Activated naive CD8-positive, alpha-beta T cell treated with anti-CD3 and anti-CD28 coated beads for 36 hours (primary cell): ENCODE measurements around the gene ZNF844. TPM values are rescaled to one million over a fixed set of nuclear protein-coding genes. Genes with fewer than 3 reads are reported as not detected.
"Not testable (repeated sequence)": the region's sequence is repeated elsewhere in the genome, so short reads cannot be mapped to it uniquely, and the experiment has no call there.

Experiments
- DNase-seq: peaks from one replicate; pipeline ENCODE4 v3.0.0; 2021
- H3K27ac Mint-ChIP-seq: one replicate; pipeline ENCODE4 v1.8.0; 2022; ENCODE audit warnings: mild to moderate bottlenecking, moderate library complexity, mixed read lengths
- H3K27me3 Mint-ChIP-seq: one replicate; pipeline ENCODE4 v1.8.0; 2022; ENCODE audit warnings: mild to moderate bottlenecking, mixed read lengths
- H3K36me3 Mint-ChIP-seq: one replicate; pipeline ENCODE4 v1.8.0; 2021; ENCODE audit warnings: mild to moderate bottlenecking, mixed read lengths
- H3K4me1 Mint-ChIP-seq: one replicate; pipeline ENCODE4 v1.8.0; 2021; ENCODE audit warnings: mixed read lengths
- H3K4me3 Mint-ChIP-seq: one replicate; pipeline ENCODE4 v1.8.0; 2022; ENCODE audit warnings: mild to moderate bottlenecking, moderate library complexity, mixed read lengths
- H3K9me3 Mint-ChIP-seq: one replicate; pipeline ENCODE4 v1.8.0; 2022; ENCODE audit warnings: mixed read lengths
- total RNA-seq, 2 experiments: library from RNA; stranded (reverse); gene quantifications; one replicate each; pipeline ENCODE4 v1.2.3, GENCODE V29; 2021

Gene ZNF844
- total RNA-seq, 2 experiments from 2014 or later: 4.0 to 4.8 TPM

DNA sequence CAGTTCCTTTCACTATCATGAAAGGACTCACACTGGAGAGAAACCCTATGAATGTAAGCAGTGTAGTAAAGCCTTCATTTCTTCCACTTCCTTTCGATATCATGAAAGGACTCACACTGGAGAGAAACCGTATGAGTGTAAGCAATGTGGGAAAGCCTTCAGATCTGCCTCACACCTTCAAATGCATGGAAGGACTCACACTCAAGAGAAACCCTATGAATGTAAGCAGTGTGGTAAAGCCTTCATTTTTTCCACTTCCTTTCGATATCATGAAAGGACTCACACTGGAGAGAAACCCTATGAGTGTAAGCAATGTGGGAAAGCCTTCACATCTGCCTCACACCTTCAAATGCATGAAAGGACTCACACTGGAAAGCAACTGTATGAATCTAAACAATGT is 11.8 kb downstream of the ZNF844 start:
- not testable (repeated sequence) for H3K4me3 Mint-ChIP-seq, H3K27ac Mint-ChIP-seq, H3K27me3 Mint-ChIP-seq, DNase-seq, H3K4me1 Mint-ChIP-seq
- Mint-ChIP-seq H3K9me3 (peaks cover 52% of the 10 kb centered on the region), H3K36me3 (peaks cover 71% of the 10 kb centered on the region)

DNA sequence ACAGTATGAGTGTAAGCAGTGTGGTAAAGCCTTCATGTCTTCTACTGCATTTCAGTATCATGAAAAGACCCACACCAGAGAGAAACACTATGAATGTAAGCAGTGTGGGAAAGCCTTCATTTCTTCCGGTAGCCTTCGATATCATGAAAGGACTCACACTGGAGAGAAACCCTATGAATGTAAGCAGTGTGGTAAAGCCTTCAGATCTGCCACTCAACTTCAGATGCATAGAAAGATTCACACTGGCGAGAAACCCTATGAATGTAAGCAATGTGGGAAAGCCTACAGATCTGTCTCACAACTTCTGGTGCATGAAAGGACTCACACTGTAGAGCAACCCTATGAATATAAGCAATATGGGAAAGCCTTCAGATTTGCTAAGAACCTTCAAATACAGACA is 12.8 kb downstream of the ZNF844 start:
- no peaks in the 10 kb centered on the region for H3K27me3 Mint-ChIP-seq
- no peak for DNase-seq
- H3K27ac Mint-ChIP-seq: no peak overlapping the region
- no peak overlapping the region for H3K4me3 Mint-ChIP-seq
- H3K9me3 Mint-ChIP-seq: peaks cover 54% of the 10 kb centered on the region
- peaks cover 73% of the 10 kb centered on the region for H3K36me3 Mint-ChIP-seq
- H3K4me1 Mint-ChIP-seq: no peaks in the 10 kb centered on the region

DNA sequence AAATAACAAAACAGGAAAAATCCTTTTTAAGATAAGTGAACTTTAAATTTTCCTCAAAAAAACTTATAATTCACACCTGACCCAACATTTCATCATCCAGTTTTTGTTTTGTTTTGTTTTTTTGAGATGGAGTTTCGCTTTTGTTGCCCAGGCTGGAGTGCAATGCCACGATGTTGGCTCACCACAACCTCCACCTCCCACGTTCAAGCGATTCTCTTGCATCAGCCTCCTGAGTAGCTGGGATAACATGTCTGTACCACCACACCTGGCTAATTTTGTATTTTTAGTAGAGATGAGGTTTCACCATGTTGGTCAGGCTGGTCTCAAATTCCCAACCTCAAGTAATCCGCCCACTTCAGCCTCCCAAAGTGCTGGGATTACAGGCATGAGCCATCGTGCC is 18.8 kb downstream of the ZNF844 start:
- not testable (repeated sequence) for DNase-seq, H3K4me3 Mint-ChIP-seq, H3K4me1 Mint-ChIP-seq, H3K27ac Mint-ChIP-seq, H3K27me3 Mint-ChIP-seq
- H3K36me3 Mint-ChIP-seq: peaks cover 33% of the 10 kb centered on the region
- H3K9me3 Mint-ChIP-seq: peaks cover 34% of the 10 kb centered on the region

DNA sequence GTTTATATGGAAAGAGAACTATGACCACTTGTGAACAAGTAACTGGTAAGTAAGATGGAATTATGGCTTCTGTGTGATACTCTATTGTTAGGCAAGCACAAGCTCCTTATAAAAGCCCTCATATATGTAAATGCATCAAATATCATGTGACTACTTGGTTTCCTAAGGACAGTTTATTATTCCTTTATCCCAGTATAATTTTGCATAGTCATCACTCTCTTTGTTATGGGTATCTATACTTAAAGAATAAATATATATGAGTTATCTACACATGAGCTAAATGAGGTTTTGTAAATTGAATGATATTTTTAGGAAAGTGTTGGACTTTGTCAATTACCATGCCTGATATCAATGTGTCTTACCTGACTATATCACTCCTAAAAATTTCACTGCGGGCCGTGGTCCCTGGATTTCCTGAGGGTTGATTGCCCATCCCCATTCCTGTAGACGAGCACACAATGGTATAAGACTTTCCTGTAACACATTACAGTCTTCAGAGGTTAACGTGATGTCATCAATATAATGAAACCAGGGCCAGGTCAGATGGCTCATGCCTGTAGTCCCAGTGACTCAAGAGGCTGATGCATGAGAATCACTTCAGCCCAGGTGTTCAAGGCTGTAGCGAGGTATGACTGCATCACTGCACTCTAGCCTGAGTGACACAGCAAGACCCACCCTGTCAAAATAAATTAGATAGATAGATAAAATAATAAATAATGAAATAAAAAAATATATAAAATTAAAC is 20.7 kb downstream of the ZNF844 start:
- no peak for DNase-seq
- H3K27me3 Mint-ChIP-seq: no peaks in the 10 kb centered on the region
- no peaks in the 10 kb centered on the region for H3K4me1 Mint-ChIP-seq
- H3K27ac Mint-ChIP-seq: no peak overlapping the region
- peaks cover 27% of the 10 kb centered on the region for H3K9me3 Mint-ChIP-seq
- H3K36me3 Mint-ChIP-seq: peaks cover 20% of the 10 kb centered on the region
- no peak overlapping the region for H3K4me3 Mint-ChIP-seq

- peaks cover 8% of the 10 kb centered on the region for H3K27me3 Mint-ChIP-seq
- peaks cover 24% of the 10 kb centered on the region for H3K36me3 Mint-ChIP-seq
- DNase-seq: peak; percentile 60
- H3K4me1 Mint-ChIP-seq: peaks cover 12% of the 10 kb centered on the region
- H3K27ac Mint-ChIP-seq: no peak overlapping the region
- H3K4me3 Mint-ChIP-seq: peak overlapping the region; percentile 33
- H3K9me3 Mint-ChIP-seq: peaks cover 3% of the 10 kb centered on the region
Measured at GRCh38 chr19:12090807-12091206, 26.3 kb downstream of the ZNF844 start.

DNA sequence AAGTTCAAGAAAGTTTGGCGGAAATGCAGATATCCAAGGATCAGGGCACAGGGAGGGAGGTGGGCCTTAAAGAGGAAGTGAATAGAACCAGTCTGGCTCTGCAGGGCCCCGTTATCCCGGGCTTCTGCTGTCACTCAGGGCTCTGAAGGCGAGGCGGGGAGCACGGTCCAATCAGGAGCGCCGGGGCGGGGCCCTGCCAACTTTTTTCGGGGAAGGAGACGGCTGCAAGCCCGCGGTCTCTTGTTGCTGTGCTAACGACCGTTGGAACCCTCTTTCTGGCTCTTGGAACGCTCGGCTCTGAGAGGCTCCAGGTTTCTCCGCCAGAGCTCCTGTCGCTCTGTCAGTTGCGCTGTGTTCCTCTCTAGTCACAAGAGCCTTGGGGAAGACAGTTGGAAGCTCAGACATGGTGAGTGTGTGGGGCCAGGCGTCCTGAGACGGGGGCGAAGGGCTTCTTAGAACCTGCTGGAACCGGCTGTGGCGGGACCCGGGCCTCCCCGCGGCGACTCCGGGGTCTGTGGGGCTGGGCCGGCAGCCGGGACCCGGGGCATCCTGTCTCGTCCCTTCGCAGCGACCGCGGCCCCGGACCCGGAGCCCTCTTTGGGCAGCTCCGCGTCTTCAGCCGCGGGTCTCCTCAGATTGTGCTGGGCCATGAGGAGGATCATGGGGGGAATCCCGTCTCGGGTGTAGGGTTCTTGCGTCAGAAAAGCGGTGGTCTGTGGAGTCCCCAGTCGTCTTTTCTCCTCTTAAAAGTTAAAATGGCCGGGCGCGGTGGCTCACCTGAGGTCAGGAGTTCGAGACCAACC is 27.7 kb downstream of the ZNF844 start:
- peak; percentile 83 for DNase-seq
- Mint-ChIP-seq H3K9me3 (no peaks in the 10 kb centered on the region), H3K4me3 (peak overlapping the region; percentile 90), H3K27me3 (peaks cover 9% of the 10 kb centered on the region), H3K27ac (peak overlapping the region; percentile 90), H3K36me3 (peaks cover 26% of the 10 kb centered on the region), H3K4me1 (peaks cover 12% of the 10 kb centered on the region)

DNA sequence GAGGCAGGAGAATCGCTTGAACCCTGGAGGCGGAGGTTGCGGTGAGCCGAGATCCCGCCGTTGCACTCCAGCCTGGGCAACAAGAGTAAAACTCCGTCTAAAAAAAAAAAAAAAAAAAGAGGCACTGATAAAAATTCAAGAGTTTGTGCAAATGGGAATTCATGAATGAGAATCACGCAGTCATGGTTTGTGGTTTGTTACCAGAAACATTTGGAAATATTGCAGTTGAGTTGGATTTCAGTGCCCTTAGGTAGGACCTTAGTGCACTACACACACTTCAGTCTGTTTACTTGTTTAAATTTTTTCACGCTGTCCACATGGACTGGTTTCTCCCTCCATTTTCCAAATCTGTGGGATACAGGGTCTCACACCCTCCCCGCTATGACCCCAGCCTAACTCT is 28.4 kb downstream of the ZNF844 start:
- peaks cover 12% of the 10 kb centered on the region for H3K4me1 Mint-ChIP-seq
- peaks cover 32% of the 10 kb centered on the region for H3K36me3 Mint-ChIP-seq
- DNase-seq: no peak
- peaks cover 1% of the 10 kb centered on the region for H3K9me3 Mint-ChIP-seq
- peaks cover 9% of the 10 kb centered on the region for H3K27me3 Mint-ChIP-seq
- peak overlapping the region; percentile 90 for H3K4me3 Mint-ChIP-seq
- peak overlapping the region; percentile 79 for H3K27ac Mint-ChIP-seq

DNA sequence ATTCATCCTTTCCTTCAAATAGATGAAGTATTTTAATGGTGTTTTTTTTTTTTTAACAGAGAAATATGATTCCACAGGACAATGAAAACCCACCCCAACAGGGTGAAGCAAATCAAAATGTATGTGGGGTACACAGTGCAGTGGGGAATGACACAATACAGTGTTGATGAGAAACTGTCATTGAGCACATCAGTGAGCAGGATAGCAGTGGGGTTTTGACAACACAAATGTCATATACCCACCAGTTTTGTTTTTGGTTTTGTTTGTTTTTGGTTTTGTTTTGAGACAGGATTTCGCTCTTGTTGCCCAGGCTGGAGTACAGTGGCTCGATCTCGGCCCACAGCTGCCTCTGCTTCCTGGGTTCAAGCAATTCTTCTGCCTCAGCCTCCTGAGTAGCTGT is 29.2 kb downstream of the ZNF844 start:
- peaks cover 9% of the 10 kb centered on the region for H3K27me3 Mint-ChIP-seq
- no peak overlapping the region for H3K27ac Mint-ChIP-seq
- H3K4me3 Mint-ChIP-seq: peak overlapping the region; percentile 90
- peaks cover 12% of the 10 kb centered on the region for H3K4me1 Mint-ChIP-seq
- DNase-seq: no peak
- H3K36me3 Mint-ChIP-seq: peaks cover 38% of the 10 kb centered on the region
- H3K9me3 Mint-ChIP-seq: peaks cover 3% of the 10 kb centered on the region

DNA sequence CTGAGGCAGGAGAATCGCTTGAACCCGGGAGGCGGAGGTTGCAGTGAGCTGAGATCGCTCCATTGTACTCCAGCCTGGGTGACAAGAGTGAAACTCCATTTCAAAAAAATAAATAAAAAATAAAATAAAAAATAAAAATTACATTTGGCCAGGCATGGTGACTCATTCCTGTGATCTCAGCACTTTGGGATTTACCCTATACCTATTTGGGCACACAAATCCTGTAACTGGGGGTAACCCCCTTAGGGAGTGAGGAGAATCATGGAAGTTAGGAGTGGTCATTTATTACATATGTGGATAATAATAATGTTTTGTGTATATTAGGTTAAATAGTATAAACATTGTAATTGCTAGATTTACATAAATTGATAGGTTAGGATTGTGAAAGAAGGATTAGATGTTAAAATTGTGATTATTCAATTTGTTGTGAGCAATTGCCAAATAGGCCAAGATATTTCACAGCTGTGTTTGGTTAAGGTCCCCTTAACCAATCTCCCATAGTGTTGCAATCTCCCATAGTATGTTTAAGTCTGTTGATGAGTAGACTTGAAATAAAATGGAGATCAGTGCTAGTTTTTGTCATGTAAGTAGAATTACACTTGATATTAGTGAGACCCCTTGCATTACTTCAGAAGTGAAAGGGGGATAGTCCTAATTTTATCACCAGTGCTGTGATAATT is 30.7 kb downstream of the ZNF844 start:
- no peak for DNase-seq
- H3K4me3 Mint-ChIP-seq: no peak overlapping the region
- peaks cover 3% of the 10 kb centered on the region for H3K9me3 Mint-ChIP-seq
- no peak overlapping the region for H3K27ac Mint-ChIP-seq
- peaks cover 9% of the 10 kb centered on the region for H3K27me3 Mint-ChIP-seq
- peaks cover 12% of the 10 kb centered on the region for H3K4me1 Mint-ChIP-seq
- peaks cover 48% of the 10 kb centered on the region for H3K36me3 Mint-ChIP-seq

- Mint-ChIP-seq H3K27me3 (peaks cover 9% of the 10 kb centered on the region), H3K36me3 (peaks cover 46% of the 10 kb centered on the region), H3K9me3 (peaks cover 3% of the 10 kb centered on the region)
Measured at GRCh38 chr19:12098040-12098439, 33.5 kb downstream of the ZNF844 start.

GRCh38 chr19:12103909-12104308 is 39.4 kb downstream of the ZNF844 start:
- H3K27me3 Mint-ChIP-seq, H3K4me1 Mint-ChIP-seq, H3K27ac Mint-ChIP-seq, DNase-seq, H3K9me3 Mint-ChIP-seq, H3K4me3 Mint-ChIP-seq: not testable (repeated sequence)
- H3K36me3 Mint-ChIP-seq: peaks cover 20% of the 10 kb centered on the region

More at GRCh38 chr19:12098040-12098439, 33.5 kb downstream of the ZNF844 start:
- no peak for DNase-seq
- H3K27ac Mint-ChIP-seq: no peak overlapping the region
- H3K4me3 Mint-ChIP-seq: no peak overlapping the region
- peaks cover 3% of the 10 kb centered on the region for H3K4me1 Mint-ChIP-seq

DNA sequence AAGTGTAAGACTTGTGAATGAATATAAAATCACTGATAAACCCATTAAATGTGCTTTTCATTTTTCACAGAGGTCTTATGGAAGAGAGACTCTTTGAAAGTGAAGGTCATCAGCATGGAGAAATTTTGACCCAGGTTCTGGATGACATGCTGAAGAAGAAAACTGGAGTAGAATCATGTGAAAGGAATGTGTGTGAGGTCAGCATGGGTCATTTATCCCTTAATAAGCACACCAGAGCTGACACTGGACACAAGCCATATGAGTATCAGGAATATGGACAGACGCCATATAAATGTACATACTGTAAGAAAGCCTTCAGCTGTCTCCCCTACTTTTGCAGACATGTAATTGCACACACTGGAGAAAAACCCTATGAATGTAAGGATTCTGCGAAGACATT is 46.6 kb downstream of the ZNF844 start:
- Mint-ChIP-seq H3K9me3 (peaks cover 13% of the 10 kb centered on the region), H3K27ac (no peak overlapping the region), H3K4me3 (no peak overlapping the region), H3K27me3 (no peaks in the 10 kb centered on the region), H3K36me3 (peaks cover 58% of the 10 kb centered on the region), H3K4me1 (peaks cover 15% of the 10 kb centered on the region)
- no peak for DNase-seq

DNA sequence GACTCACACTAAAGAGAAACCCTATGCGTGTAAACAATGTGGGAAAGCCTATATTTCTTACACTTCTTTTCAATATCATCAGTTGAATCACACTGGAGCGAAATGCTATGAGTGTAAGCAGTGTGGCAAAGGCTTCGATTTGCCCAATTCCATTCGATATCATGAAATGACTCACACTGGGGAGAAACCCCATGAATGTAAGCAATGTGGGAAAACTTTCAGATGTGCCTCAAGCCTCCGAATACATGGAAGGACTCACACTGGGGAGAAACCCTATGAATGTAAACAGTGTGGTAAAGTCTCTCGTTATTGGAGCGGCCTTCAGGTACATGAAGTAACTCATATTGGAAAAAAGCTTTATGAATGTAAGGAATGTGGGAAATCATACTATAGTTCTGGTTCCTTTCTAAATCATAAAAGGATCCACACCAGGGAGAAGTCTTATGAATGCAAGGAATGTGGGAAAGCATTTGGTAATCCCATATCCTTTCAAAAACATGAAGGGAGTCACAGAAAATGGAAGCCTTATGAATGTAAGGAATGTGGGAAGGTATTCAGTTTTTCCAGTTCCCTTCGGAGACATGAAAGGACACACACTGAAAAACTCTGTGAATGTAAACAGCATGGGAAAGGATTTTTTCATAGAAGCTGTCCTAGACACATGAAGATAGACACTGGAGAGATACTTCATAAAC is 47.6 kb downstream of the ZNF844 start:
- DNase-seq: no peak
- Mint-ChIP-seq H3K4me3 (no peak overlapping the region), H3K36me3 (peaks cover 55% of the 10 kb centered on the region), H3K9me3 (peaks cover 13% of the 10 kb centered on the region), H3K27me3 (no peaks in the 10 kb centered on the region), H3K4me1 (peaks cover 15% of the 10 kb centered on the region), H3K27ac (peak overlapping the region; percentile 18)

DNA sequence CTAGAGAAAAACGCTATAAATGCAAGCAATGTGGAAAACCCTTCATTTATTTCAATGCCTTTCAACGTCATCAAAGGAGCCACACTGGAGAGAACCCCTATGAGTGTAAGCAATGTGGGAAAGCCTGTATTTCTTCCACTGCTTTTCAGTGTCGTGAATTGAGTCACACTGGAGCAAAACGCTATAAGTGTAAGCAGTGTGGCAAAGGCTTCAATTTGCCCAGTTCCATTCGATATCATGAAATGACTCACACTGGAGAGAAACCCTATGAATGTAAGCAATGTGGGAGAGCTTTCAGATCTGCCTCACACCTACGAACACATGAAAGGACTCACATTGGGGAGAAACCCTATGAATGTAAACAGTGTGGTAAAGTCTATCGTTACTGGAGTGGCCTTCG is 48.2 kb downstream of the ZNF844 start:
- H3K4me3 Mint-ChIP-seq: no peak overlapping the region
- H3K4me1 Mint-ChIP-seq: peaks cover 15% of the 10 kb centered on the region
- peaks cover 55% of the 10 kb centered on the region for H3K36me3 Mint-ChIP-seq
- no peaks in the 10 kb centered on the region for H3K27me3 Mint-ChIP-seq
- H3K9me3 Mint-ChIP-seq: peaks cover 13% of the 10 kb centered on the region
- peak; percentile 34 for DNase-seq
- peak overlapping the region; percentile 18 for H3K27ac Mint-ChIP-seq

DNA sequence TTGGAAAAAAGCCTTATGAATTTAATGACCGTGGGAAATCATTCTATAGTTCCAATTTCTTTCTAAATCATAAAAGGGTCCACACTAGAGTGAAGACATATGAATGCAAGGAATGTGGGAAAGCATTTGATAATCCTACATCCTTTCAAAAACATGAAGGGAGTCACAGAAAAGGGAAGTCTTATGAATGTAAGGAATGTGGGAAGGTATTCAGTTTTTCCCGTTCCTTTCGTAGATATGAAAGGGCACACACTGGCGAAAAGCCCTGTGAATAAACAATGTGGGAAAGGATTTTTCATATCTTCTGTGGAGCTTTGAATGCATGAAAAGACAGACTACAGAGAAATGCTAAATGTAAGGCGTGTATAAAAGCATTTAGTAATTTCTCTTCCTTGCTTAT is 48.6 kb downstream of the ZNF844 start:
- Mint-ChIP-seq H3K4me1 (peaks cover 15% of the 10 kb centered on the region), H3K36me3 (peaks cover 55% of the 10 kb centered on the region), H3K27ac (no peak overlapping the region), H3K27me3 (no peaks in the 10 kb centered on the region), H3K4me3 (no peak overlapping the region), H3K9me3 (peaks cover 13% of the 10 kb centered on the region)
- DNase-seq: no peak
